GM21529 (cell line): ENCODE results near the gene RNASE13.
"Not testable (repeated sequence)": the region's sequence is repeated elsewhere in the genome, so short reads cannot be mapped to it uniquely, and the experiment has no call there.

Experiments used
- ATAC-seq: cut with Tn5 transposase; IDR thresholded peaks from one replicate; pipeline ENCODE4 v1.9.1; 2021; ENCODE audit not compliant: unreplicated experiment

Gene RNASE13

DNA sequence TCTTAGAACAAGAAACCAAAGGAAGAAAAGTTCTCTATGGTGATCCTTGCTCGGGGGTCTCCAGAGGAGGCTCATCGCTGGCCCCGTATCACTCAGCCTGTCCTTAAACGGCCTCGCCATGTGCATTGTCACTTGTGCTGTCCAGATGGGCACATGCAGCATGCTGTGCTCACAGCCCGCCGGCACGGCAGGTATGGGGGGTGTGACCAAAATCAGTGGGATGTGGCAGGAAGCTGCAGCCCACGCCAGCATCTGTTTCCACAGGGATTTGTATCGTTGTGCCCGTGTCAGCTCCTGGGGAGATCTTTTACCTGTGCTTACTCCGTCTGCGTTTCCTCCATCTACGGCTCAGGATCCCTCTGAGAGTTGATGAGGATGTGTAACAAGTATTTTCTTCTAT is 38.1 kb downstream of the RNASE13 start:
- no peak for ATAC-seq

DNA sequence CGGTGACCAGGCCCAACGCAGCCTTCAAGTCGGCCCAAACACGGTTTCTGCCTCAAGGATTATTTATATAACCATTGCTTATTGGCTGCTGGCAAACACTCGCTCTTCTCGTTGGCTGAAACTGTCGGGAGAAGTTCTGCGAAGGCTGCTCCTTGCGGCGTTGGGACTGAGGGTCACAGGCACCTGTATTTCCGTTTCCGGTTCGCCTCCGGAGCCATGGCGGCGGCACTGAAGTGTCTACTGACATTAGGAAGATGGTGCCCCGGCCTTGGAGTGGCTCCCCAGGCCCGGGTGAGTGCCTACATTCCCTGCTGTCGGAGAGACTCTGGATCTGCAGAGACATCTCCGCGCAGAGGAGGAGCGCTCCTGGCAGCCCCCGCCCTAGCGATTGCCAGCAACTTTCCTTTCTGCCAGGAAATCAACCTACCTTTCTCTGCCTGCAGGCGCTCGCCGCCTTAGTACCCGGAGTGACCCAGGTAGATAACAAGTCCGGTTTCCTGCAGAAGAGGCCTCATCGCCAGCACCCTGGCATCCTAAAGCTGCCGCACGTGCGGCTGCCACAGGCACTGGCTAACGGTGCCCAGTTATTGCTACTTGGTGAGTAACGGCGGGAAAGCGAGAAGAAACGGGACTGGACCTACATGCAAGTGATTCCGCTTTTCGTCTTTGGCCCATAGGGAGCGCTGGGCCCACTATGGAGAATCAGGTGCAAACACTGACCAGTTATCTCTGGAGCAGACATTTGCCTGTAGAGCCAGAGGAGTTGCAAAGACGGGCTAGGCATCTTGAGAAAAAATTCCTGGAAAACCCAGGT is 44.6 kb downstream of the RNASE13 start, which contains the start of gene METTL17:
TSS of gene METTL17 (plus strand) at position 194 of the 814 bp plus-strand sequence. CDS start at position 217, 23 bp downstream.
- peak; percentile 93 for ATAC-seq

DNA sequence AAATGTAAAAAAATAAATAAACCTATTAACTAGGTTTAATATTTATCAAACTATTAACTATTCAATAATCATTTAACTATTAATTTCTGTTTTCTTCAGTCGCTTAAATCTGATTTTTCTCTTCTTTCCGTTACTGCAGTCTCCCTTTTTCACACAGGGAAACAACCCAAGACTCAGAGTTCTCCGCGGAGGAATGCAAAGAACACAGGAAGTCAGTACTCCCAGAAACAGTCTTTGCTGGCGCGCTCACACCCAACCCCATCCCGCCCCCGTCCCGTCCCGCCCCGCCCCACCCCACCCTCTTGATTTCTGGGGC is 45.2 kb downstream of the RNASE13 start:
- no peak for ATAC-seq

DNA sequence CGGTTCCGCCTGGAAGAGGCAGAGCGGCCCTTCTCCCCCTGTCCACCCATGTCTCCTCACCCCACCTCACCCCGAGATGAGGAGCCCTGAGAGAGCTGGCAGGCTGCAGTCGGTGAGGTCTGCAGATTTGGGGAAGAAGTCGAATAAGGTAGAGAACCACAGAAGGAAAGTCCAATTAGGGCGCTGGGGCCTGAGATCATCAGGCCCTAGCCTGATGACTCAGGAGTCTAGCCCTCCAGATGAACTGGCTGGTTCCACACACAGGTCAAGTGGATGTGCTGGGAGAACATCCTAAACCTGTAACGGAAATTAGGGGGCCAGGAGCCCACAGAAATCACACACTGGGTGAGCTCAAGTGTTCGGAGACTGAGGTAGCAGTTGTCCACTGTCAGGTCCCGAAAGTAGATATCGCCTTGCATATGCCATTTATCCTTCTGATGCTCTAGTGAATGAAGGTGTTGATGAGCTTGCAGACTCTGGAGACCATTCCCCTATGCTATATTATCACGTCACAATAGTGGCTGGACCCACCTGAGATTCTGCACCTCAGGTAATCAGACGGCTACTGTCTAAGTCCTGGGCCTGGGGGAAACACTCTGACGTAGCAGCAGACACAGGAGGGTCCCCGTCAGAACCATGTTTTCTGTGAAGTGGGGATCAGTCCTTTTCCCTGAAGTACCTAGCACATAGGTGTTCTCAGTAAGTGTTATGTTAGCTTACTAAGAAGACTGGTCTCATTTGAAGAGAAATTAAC is 45.7 kb downstream of the RNASE13 start:
- no peak for ATAC-seq

DNA sequence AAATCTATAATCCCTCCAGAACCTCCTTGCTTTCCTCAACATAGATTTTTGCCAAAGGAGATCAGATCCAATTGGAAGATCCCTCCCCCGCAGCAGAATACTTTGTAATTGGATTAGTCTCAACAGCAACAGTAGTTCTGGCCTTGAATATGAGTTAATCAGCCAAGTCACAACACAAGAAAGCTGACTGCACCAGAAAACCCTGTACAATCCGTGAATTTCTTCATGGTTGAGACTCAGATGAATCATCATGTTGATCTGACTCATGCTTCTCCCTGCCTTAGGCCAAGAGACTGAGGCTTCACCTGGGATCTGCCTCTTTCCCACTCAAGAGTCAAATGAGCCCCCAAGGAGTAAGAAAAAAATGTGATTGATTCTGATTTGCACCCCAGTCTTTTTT is 47.8 kb downstream of the RNASE13 start:
- ATAC-seq, result no peak

DNA sequence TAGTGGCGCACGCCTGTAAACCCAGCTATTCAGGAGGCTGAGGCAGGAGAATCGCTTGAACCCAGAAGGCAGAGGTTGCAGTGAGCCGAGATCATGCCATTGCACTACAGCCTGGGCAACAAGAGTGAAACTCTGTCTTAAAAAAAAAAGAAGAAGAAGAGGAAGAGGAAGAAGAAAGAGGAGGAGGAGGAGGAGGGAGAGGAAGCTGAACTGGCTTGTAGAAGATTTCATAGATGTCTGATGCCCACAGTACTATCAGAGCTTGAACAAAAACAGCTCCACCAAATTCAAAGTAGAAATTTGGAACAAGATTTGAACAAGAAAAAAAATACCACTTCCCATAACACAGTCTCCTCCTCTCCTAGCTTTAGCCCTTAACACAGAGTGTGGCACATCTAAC is 49.0 kb downstream of the RNASE13 start:
- ATAC-seq, result not testable (repeated sequence)
